ENCODE measurements around the gene CREBRF.

DNA sequence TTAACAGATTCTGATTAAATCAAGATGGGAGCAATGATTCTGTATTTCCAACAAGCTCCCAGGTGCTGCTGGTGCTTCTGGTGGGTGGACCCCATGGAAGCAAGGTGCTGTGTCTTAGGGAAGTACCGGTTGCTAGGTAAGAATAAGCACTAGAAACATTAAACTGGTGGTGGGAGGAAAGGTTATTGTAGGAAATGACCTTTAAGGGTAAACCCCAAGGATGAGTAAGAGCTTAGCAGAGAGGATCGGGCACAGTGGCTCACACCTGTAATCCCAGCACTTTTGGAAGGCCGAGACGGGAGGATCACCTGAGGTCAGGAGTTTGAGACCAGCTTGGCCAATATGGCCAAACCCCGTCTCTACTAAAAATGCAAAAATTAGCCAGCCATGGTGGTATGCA is 16.2 kb upstream of the CREBRF start:
- TF ChIP-seq, protein P1, sequence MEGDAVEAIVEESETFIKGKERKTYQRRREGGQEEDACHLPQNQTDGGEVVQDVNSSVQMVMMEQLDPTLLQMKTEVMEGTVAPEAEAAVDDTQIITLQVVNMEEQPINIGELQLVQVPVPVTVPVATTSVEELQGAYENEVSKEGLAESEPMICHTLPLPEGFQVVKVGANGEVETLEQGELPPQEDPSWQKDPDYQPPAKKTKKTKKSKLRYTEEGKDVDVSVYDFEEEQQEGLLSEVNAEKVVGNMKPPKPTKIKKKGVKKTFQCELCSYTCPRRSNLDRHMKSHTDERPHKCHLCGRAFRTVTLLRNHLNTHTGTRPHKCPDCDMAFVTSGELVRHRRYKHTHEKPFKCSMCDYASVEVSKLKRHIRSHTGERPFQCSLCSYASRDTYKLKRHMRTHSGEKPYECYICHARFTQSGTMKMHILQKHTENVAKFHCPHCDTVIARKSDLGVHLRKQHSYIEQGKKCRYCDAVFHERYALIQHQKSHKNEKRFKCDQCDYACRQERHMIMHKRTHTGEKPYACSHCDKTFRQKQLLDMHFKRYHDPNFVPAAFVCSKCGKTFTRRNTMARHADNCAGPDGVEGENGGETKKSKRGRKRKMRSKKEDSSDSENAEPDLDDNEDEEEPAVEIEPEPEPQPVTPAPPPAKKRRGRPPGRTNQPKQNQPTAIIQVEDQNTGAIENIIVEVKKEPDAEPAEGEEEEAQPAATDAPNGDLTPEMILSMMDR (IDR thresholded peaks at IDR 0.05; ENCODE audit: extremely low read depth in 1 of 2, insufficient read depth in 1 of 2, low read depth in 1 of 2, low read length in 2 of 2) = no peak
- TF ChIP-seq POLR2A (IDR thresholded peaks at IDR 0.05; ENCODE audit: low read depth, low read length) (no peak), POLR2AphosphoS5 (IDR thresholded peaks at IDR 0.05; ENCODE audit: insufficient read depth, low read depth, low read length) (no peak)
